Activated naive CD4-positive, alpha-beta T cell treated with anti-CD3 and anti-CD28 coated beads, Interleukin-2, amount 50 U/mL, for 24 hours (primary cell): ENCODE results near the gene TXNDC11.

ENCODE experiments used
- H3K27ac Mint-ChIP-seq: one replicate; pipeline ENCODE4 v1.8.0; 2021; ENCODE audit warnings: mild to moderate bottlenecking, mixed read lengths
- H3K27me3 Mint-ChIP-seq: one replicate; pipeline ENCODE4 v1.8.0; 2021; ENCODE audit warnings: mixed read lengths
- H3K36me3 Mint-ChIP-seq: one replicate; pipeline ENCODE4 v1.8.0; 2021; ENCODE audit warnings: mixed read lengths
- H3K4me1 Mint-ChIP-seq: one replicate; pipeline ENCODE4 v1.8.0; 2021; ENCODE audit warnings: mixed read lengths
- H3K4me3 Mint-ChIP-seq: one replicate; pipeline ENCODE4 v1.8.0; 2021; ENCODE audit warnings: mild to moderate bottlenecking, mixed read lengths
- H3K9me3 Mint-ChIP-seq: one replicate; pipeline ENCODE4 v1.8.0; 2021; ENCODE audit warnings: mixed read lengths

The TXNDC11 gene

DNA sequence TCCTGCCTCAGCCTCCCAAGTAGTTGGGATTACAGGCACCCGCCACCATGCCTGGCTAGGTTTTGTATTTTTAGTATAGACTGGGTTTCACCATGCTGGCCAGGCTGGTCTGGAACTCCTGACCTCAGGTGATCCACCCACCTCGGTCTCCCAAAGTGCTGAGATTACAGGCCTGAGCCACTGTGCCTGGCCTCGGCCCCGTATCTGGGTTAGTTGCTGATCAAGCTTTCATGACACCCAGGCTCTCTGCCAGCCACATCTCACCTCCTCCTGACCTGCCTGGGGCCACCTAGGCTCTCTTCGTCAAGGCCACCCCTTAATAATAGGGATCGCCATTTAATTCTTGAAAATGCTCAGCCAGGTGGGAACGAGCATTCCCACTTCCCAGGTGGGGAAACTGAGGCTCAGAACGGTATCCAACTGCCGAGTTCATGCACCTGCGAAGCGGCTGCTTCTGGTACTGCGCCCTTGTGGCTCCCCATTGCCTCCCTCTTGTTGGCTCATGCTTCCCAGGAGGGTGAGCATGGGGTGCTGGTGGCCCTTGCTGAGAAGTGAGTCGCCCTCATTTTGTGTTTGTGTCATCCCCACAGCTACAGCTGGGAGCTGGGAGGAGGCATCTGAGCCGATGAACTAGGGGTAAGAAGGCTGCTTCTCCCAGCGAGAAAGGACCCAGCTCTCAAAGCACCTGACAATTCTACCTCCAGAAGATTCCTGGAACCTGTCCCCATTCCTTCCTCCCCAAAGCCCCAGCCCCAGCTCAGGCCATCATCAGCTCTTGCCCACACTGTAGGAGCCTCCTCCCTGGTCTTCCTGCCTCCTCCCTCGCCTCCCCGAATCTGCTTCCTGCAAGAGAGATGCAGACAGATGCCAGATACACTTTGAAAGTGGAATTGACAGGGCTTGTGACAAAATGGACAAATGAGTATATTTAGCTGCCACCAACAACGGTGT lies 91.7 kb downstream of the TXNDC11 start:
- H3K9me3 Mint-ChIP-seq: no peaks in the 10 kb centered on the region
- no peaks in the 10 kb centered on the region for H3K36me3 Mint-ChIP-seq
- H3K27me3 Mint-ChIP-seq: no peaks in the 10 kb centered on the region
- H3K4me1 Mint-ChIP-seq: peaks cover 13% of the 10 kb centered on the region
- H3K27ac Mint-ChIP-seq: peak overlapping the region; percentile 68
- no peak overlapping the region for H3K4me3 Mint-ChIP-seq

DNA sequence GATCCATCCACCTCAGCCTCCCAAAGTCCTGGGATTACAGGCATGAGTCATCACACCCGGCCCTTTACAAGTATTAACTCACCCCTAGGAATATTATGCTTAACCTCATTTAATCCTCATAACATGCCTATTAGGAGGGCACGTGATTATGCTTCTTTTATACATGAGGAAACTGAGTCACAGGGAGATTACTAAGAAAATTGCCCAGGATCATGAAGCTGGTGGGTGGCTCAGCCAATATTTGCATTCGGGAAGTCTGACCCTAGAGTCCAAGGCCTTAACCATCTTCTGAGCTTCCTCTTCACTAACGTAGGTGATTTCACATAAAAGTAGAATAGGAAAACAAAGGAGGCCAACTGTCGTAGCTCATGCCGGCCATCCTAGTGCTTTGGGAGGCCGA lies 93.4 kb downstream of the TXNDC11 start:
- H3K36me3 Mint-ChIP-seq: no peaks in the 10 kb centered on the region
- no peaks in the 10 kb centered on the region for H3K27me3 Mint-ChIP-seq
- no peak overlapping the region for H3K4me3 Mint-ChIP-seq
- no peaks in the 10 kb centered on the region for H3K9me3 Mint-ChIP-seq
- peaks cover 9% of the 10 kb centered on the region for H3K4me1 Mint-ChIP-seq
- no peak overlapping the region for H3K27ac Mint-ChIP-seq

DNA sequence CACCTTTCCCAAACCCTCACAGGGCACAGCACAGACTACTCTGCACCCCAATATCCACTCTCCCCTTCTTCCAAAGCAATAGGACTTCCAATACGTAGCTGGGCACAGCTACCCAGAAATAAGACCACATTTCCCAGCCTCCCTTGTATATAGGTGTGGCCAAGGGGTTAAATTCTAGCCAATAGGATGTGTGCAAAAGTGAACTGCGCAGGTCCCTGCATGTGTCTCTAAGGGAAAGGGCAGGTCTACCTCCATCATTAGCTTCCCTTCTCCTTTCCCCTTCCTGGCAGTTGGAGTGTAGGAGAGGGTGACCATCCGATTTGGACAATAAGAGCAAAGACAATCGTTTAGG lies 99.9 kb downstream of the TXNDC11 start:
- no peaks in the 10 kb centered on the region for H3K36me3 Mint-ChIP-seq
- H3K4me1 Mint-ChIP-seq: peaks cover 18% of the 10 kb centered on the region
- H3K4me3 Mint-ChIP-seq: no peak overlapping the region
- peak overlapping the region; percentile 69 for H3K27ac Mint-ChIP-seq
- no peaks in the 10 kb centered on the region for H3K27me3 Mint-ChIP-seq
- no peaks in the 10 kb centered on the region for H3K9me3 Mint-ChIP-seq

DNA sequence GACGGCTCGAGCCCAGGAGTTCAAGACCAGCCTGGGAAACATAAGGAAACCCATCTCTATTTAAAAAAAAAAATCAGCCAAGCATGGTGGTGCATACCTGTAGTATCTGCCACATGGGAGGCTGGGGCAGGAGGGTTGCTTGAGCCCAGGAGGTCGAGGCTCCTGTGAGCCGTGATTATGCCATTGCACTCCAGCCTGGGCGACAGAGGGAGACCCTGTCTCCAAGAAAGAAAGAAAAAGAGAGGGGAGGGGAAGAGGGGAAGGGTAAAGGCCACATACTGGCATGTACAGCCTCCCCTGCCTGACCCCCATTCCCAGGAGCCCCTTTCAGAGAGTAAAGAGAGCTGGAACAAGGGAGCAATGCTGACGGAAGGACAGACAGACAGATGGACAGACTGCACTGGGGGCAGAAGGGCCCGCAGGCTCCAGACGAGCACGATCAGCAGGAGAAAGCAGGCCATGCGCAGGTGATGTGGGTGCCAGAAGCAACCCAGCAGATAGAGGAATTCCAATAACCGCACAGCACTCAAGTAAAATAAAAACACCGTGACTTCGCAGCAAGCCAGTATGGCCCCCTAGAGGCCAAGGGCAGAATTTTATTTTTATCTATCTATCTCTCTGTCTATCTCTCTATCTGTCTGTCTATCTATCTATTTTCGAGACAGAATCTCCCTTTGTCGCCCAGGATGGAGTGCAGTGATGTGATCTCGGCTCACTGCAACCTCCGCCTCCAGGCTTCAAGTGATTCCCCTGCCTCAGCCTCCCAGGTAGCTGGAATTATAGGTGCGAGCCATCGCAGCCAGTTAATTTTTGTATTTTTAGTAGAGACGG lies 101.5 kb downstream of the TXNDC11 start:
- peak overlapping the region; percentile 46 for H3K27ac Mint-ChIP-seq
- no peaks in the 10 kb centered on the region for H3K36me3 Mint-ChIP-seq
- no peaks in the 10 kb centered on the region for H3K27me3 Mint-ChIP-seq
- peaks cover 18% of the 10 kb centered on the region for H3K4me1 Mint-ChIP-seq
- no peaks in the 10 kb centered on the region for H3K9me3 Mint-ChIP-seq
- H3K4me3 Mint-ChIP-seq: no peak overlapping the region

DNA sequence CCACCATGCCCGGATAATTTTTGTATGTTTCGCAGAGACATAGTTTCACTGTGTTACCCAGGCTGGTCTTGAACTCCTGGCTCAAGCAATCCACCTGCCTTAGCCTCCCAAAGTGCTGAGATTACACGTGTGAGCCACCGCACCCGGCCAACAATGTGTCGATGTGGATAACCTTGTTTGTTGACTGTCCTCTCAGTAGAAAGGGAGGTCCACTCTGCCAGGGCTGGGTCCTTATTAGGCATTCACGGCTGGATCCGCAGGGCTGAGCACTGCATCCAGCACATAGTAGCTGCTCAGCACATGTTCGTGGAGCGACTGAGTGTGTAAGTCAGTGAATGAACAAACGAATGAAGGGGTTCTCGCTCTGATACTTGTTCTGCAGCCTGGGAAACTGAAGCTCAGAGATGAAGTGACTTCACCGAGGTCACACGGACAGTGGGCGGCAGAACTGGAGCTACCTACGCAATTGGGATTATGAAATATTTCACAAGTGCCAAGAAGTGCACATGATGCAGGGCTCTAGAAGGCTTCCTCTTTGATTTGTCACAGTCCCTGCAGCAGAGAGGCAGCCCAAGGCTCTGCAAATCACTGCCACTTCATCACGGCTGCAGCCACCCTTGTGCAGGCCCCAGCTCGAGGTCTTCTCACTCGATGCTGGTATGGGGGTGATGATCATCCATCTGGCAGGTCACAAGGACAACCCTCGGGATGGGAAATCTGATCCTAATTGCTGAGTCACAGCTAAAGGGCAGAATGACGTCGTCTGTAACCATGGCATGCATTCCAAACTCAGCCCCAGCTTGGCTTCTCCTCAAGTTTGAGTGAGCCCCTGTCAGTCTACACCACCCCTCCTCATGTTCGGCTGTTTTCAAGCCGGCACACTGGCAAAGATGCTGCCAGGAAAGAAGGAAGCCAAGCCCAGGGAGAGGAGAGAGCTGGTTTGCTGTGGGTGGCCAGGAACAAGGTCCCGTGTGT lies 102.4 kb downstream of the TXNDC11 start:
- H3K27me3 Mint-ChIP-seq: no peaks in the 10 kb centered on the region
- H3K27ac Mint-ChIP-seq: peak overlapping the region; percentile 55
- H3K36me3 Mint-ChIP-seq: no peaks in the 10 kb centered on the region
- H3K9me3 Mint-ChIP-seq: no peaks in the 10 kb centered on the region
- peaks cover 22% of the 10 kb centered on the region for H3K4me1 Mint-ChIP-seq
- H3K4me3 Mint-ChIP-seq: no peak overlapping the region

DNA sequence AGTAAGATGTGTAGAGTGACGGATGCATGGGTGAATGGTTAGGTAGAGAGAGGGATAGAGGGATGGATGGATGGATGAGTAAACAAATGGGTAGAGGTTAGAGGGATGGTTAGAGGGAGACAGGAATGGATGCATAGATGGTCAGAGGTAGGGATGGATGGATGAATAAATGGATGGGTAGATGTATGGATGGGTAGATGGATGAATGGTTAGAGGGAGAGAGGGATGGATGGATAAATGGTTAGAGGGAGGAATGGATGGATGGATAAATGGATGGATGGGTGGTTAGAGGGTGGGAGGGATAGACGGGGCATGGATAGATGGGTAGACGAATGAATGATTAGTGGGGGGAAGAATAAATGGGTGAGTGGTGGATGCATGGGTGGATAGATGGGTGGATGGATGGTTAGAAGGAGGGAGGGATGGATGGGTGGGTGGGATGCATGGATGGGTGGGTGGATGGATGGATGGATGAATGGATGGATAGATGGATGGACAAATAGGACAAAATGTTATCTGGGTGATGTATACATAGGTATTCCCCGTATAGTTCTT lies 103.6 kb downstream of the TXNDC11 start:
- Mint-ChIP-seq H3K27me3 (no peaks in the 10 kb centered on the region), H3K36me3 (no peaks in the 10 kb centered on the region), H3K27ac (no peak overlapping the region), H3K4me3 (no peak overlapping the region), H3K4me1 (peaks cover 29% of the 10 kb centered on the region), H3K9me3 (no peaks in the 10 kb centered on the region)

DNA sequence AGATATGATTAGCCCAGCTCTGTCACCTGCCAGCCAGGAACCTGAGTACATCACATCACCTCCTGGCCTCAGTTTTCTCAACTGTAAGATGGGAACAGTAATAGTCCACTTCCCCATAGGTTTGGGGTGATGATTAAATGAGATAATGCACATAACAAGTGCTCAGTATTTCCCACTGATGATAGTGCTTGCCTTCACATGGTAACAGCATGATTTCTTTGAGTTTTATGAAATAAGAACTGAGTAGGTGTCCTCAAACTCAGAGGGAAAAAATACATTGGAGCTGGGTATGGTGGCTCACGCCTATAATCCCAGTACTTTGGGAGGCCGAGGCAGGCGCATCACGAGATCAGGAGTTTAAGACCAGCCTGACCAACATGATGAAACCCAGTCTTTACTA lies 104.5 kb downstream of the TXNDC11 start:
- Mint-ChIP-seq H3K27me3 (no peaks in the 10 kb centered on the region), H3K4me1 (peaks cover 35% of the 10 kb centered on the region), H3K4me3 (no peak overlapping the region), H3K36me3 (no peaks in the 10 kb centered on the region), H3K27ac (no peak overlapping the region), H3K9me3 (no peaks in the 10 kb centered on the region)

DNA sequence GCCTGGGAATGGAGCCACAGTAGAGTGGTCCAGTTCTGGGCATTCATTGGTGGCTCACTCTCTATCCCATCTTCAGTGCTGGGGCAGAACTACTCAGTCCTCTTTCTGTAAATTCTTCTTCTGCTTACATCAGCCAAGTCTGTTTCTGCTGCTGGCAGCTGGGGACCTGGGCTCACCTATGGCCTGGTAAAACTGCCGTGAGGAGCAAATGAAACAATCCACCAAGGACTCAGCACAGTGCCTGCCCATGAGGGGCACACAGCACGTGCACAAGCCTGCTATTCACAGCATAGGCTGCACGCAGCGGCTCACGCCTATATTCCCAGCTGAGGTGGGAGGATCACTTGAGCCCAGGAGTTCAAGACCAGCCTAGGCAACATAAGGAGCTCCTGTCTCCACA lies 105.3 kb downstream of the TXNDC11 start:
- Mint-ChIP-seq H3K27me3 (no peaks in the 10 kb centered on the region), H3K9me3 (no peaks in the 10 kb centered on the region), H3K27ac (no peak overlapping the region), H3K36me3 (no peaks in the 10 kb centered on the region), H3K4me3 (no peak overlapping the region), H3K4me1 (peaks cover 32% of the 10 kb centered on the region)

DNA sequence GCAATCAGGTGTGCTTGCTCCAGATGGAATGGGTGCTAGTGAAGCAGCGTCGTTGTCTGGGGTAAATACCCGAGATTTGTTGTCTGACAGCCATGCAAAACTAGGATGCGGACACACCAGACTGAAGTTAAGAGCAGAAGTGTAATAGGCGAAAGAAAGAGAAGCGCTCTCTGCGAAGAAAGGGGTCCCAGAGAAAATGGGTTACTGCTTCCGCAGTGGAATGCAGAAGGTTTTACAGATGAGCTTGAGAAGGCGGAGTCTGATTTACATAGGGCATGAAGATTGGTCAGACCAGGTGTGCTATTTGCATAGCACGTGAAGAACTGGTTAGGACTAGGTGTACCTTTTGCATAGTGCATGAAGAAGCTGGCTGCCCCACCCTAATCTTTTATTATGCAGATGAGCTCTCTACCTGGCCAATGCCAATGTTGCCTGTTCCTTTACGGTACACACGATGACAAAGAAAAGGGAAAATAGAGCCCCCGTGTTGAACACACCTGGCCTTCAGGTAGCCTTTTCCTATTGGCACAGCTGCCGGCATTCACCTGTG lies 106.4 kb downstream of the TXNDC11 start:
- Mint-ChIP-seq H3K4me3 (no peak overlapping the region), H3K27ac (no peak overlapping the region), H3K36me3 (no peaks in the 10 kb centered on the region), H3K9me3 (no peaks in the 10 kb centered on the region), H3K27me3 (no peaks in the 10 kb centered on the region), H3K4me1 (peaks cover 28% of the 10 kb centered on the region)

DNA sequence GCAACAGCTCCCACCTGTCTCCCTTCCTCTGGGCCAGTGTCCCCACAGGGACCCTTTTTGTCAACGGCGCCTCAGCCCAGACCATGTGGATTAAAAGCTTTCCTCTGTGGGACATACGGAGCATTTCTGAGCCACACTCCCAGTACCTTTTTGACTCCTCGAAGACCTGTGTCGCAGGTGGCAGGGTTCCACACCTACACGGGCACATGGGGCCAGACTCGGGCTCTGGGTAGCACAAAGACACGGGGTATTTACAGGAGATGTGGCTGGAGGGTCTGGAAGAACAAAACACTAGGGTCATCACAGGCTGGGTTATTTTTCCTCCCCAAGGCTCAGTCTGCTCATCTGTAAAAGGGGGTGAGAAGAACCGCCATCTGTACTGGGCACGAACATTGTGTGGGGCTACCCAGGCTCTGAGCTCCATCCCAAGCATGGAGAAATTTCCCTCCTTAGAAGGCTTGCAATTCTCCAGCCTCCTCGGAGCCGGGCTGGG lies 106.9 kb downstream of the TXNDC11 start:
- Mint-ChIP-seq H3K9me3 (no peaks in the 10 kb centered on the region), H3K27ac (no peak overlapping the region), H3K4me3 (no peak overlapping the region), H3K4me1 (peaks cover 25% of the 10 kb centered on the region), H3K36me3 (no peaks in the 10 kb centered on the region), H3K27me3 (no peaks in the 10 kb centered on the region)

DNA sequence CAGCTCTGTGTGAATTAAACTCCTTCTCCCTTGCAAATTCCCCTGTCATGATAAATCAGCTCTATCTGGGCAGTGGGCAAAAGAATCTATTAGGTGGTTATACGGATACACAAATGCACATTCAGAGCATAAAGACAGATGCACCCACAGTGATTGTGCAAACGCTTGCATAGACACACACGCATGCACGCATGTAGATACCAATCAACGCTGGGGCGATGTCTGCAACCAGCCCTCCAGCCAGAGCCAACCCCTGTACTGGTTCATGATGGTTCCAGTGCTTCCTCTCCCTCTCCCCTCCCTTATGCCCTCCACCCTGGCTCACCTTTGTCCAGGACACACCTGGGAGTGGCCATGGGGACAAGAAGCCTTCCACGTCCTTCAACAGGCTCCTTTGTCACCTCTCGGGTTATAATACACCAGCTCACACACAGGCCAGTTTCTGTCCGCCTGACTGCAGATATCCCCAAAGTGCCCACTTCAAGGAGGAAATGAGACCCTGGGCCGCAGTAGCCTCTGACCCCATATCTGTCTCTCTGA lies 107.5 kb downstream of the TXNDC11 start:
- H3K27me3 Mint-ChIP-seq: no peaks in the 10 kb centered on the region
- no peaks in the 10 kb centered on the region for H3K36me3 Mint-ChIP-seq
- no peak overlapping the region for H3K4me3 Mint-ChIP-seq
- H3K27ac Mint-ChIP-seq: peak overlapping the region; percentile 46
- H3K9me3 Mint-ChIP-seq: no peaks in the 10 kb centered on the region
- peaks cover 25% of the 10 kb centered on the region for H3K4me1 Mint-ChIP-seq

DNA sequence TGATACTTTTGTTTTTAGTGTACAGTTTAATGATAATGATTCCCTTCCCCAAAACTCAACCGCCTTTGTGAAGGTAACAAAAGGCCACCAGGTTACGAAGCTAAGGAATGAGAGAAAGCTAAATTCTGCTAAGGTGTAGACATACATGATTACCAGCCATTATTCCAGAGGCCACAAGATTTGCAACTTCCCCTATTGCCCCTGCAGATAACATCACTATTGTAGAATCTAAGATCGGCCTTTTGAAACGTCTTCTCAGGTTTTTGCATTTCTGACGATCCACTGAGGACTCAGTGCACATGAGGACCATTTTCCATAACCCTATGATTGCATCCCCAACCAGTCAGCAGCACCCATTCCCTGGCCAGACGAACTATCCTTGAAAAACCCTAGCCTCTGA lies 108.3 kb downstream of the TXNDC11 start:
- Mint-ChIP-seq H3K4me1 (peaks cover 32% of the 10 kb centered on the region), H3K27me3 (no peaks in the 10 kb centered on the region), H3K36me3 (no peaks in the 10 kb centered on the region), H3K9me3 (no peaks in the 10 kb centered on the region), H3K4me3 (no peak overlapping the region), H3K27ac (no peak overlapping the region)

DNA sequence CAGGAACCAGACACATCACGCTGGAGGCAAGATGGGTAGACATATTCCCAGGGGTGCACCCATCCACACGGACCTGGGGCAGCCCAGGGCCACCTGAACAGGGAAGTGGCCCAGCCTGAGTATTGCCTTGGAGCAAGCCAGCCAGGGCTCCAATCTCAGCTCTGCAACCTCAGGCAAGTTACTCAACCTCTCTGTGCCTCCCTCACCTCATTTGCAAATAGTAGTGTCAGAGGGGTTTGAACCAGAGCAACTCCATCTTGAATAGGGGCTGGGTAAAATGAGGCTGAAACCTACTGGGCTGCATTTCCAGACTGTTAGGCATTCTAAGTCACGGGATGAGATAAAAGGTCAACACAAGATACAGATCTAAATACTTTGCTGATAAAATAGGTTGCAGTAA lies 109.5 kb downstream of the TXNDC11 start:
- H3K4me1 Mint-ChIP-seq: peaks cover 41% of the 10 kb centered on the region
- no peak overlapping the region for H3K27ac Mint-ChIP-seq
- H3K36me3 Mint-ChIP-seq: no peaks in the 10 kb centered on the region
- no peak overlapping the region for H3K4me3 Mint-ChIP-seq
- no peaks in the 10 kb centered on the region for H3K9me3 Mint-ChIP-seq
- H3K27me3 Mint-ChIP-seq: no peaks in the 10 kb centered on the region

DNA sequence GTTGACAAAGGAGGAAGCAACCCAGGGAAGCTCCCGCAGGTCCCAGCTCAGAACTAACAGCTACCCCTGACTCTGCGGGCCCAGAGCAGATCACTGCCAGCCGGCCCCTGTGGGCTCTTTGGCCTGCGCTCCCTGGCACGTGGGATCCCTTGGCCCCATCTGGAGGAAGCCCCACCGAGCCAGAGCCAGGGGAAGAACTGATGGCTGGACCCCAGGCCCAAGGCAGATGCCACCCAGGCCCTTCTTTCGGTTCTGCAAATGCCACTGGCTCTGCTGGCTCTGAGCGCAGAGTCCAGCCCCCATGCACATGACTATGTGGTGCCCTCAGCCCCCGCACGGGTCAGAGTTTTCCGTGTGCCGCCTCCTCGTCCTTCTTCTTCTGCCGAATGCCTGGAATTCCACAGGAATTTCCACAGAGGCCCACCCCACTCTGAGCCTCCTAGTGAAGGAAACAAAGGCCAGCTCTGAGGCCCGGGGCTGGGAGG lies 110.2 kb downstream of the TXNDC11 start:
- Mint-ChIP-seq H3K27ac (no peak overlapping the region), H3K4me1 (peaks cover 43% of the 10 kb centered on the region), H3K27me3 (no peaks in the 10 kb centered on the region), H3K4me3 (no peak overlapping the region), H3K9me3 (no peaks in the 10 kb centered on the region), H3K36me3 (no peaks in the 10 kb centered on the region)
